Astrocyte of the spinal cord (primary cell): ENCODE measurements around the gene VWA5B1.

Source experiments
- DNase-seq: peaks from one replicate; pipeline ENCODE4 v3.0.0; 2011; ENCODE audit warnings: low read depth, low spot score
- H3K4me3 ChIP-seq: 2 replicates; pipeline ENCODE4 v1.5.1; 2011; ENCODE audit warnings: low read depth, mild to moderate bottlenecking, low read length, moderate library complexity
- CTCF ChIP-seq: IDR thresholded peaks from 2 replicates; pipeline ENCODE4 v1.5.1; 2012; ENCODE audit warnings: low read depth, mild to moderate bottlenecking, low read length, inconsistent platforms
- in situ Hi-C: cut with HindIII; loops from 2 replicates; pipeline ENCODE4 v1.10.0; 2017; ENCODE audit warnings: low sequenced_read_pairs

Gene VWA5B1

DNA sequence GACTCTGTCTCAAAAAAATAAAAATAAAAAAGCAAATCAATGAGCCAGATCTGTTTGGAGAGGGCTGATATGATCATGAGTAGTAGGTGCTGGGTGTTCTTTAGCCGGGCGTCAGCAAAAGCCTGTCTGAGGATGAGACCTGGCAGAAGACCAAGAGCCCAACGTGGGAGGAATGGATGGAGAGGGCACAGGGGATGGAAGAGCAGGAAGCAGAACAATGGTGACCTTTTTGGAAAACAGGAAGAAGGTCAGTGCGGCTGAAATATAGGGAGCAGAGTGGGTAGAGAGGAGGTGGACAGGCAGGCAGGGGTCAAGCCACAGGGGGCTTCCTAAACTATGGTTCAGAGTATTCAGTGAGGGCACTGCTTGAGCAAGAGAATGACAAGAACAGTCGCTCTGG, 30.9 kb downstream of the VWA5B1 start:
- DNase-seq = no peak
- H3K4me3 ChIP-seq = no peak overlapping the region
- TF ChIP-seq CTCF = no peak
- in situ Hi-C loops = no loop called here

DNA sequence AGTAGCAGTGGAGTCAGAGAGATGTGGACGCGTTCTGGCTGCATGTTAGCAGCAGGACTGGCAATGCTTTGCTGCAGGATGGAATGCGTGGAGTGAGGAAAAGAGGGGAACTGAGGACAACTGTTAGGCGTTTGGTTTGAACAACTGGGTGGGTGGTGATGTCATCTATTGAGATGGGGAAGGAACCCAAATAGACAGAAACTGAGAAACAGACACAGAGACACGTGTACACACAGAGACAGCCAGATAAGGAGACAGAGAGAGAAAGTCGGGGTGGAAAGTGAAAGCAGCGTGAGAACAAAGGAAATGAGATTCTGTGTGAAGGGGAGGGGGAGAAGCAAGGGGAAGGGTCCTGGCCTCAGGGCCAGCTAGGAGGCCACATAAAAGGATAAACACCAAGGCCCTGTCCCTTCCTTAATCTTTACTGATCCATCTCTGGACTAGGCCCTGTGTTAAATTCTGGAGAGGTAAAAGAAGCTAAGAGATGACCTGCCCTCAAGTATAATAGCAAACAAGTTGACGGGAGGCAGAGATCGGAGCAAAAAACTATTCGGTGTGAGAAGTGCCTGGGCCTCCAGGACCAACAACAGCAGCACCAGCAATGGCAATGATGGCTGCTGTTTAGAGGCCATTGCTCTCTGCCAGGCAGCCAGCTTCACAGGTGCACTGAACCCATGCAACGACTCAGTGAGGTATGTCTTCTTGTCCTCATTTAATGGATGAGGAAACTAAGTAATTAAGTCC, 31.6 kb downstream of the VWA5B1 start:
- no peak for TF ChIP-seq CTCF
- in situ Hi-C loops = no loop called here
- no peak overlapping the region for H3K4me3 ChIP-seq
- DNase-seq = no peak

- no peak for TF ChIP-seq CTCF
- in situ Hi-C loops = no loop called here
- no peak overlapping the region for H3K4me3 ChIP-seq
- peak; percentile 48 for DNase-seq
These were observed 32.3 kb downstream of the VWA5B1 start for GRCh38 chr1:20322825-20323612.

DNA sequence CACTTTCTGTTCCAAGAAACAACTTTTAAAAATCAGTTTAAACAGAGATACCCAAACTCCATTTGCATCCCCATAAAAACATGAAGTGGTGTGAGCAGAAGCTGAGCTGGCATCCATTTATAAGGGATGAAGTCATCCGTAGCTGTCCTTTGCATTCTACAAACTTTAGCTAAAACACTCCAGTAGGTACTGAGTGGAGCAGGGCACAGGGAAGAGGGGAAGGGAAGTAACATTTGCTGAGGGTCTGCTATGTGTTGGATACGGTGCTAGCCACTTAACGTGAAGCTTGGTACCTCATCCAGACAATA, 32.9 kb downstream of the VWA5B1 start:
- in situ Hi-C loops = no loop called here
- no peak for DNase-seq
- H3K4me3 ChIP-seq = no peak overlapping the region
- no peak for TF ChIP-seq CTCF

DNA sequence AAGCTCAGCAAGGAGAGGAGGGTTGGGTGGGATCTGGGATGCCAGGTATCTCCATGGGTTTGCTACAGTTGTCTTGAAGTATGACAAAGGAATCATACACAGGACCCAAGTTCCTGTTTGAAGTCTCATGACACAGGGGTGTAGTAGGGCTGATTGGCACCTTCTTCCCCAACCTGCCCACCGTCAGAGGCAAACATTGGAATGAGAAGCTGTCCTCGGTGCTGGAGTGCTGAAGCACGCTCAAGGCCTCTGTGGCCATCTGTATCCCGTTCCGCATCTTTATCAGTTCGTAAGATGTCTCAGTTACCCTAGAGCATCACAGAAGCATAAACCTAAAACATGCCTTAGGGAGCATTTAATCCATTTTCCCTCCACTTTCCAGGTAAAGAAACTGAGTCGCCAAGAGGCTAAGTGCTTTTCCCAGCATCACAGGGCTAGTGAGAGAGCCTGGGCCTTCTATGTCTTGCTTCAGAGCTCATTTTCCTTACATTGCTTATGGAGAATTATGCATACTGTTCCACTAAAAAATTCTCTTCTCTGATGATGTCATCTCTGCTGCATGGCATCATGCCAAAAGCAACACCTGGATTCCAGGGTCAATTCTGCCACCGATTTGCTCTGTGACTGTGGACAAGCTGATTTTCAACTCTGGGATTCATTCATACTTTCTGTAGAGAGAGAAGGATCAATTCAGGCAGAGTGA, 34.2 kb downstream of the VWA5B1 start:
- H3K4me3 ChIP-seq = no peak overlapping the region
- in situ Hi-C loops = no loop called here
- DNase-seq = no peak
- TF ChIP-seq CTCF = no peak

DNA sequence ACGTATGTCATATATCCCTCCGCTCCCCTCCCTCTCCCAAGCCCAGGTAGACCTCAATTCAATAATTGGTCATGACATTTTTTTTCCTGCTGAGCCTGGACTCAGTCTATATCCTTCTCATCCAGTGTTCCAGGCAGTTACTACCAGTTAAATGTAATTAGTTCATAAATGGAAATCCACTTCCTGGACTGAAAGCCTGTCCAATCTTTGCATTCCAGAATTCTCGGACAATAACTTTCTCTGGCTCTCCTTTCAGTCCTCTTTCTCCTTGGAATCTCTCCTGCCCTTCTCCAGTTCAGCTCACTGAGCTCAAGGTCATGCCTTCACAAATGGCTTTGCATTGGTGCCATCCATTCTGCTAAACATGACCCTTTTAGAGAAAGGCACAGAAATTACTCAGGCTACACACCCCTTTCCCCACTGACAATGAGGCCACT, 34.8 kb downstream of the VWA5B1 start:
- in situ Hi-C loops = no loop called here
- no peak overlapping the region for H3K4me3 ChIP-seq
- TF ChIP-seq CTCF = no peak

More for the DNA sequence above, 34.8 kb downstream of the VWA5B1 start:
- DNase-seq = no peak
